ENCODE data around the gene CKAP4. TPM values are rescaled to one million over a fixed set of nuclear protein-coding genes. Genes with fewer than 3 reads are reported as not detected.

The CKAP4 gene
- total and polyA plus RNA-seq, 2 of the 13 experiments (the other 11 are each of a cell fraction or from before 2014, with no cell fraction given): 39.2 to 70.2 TPM

DNA sequence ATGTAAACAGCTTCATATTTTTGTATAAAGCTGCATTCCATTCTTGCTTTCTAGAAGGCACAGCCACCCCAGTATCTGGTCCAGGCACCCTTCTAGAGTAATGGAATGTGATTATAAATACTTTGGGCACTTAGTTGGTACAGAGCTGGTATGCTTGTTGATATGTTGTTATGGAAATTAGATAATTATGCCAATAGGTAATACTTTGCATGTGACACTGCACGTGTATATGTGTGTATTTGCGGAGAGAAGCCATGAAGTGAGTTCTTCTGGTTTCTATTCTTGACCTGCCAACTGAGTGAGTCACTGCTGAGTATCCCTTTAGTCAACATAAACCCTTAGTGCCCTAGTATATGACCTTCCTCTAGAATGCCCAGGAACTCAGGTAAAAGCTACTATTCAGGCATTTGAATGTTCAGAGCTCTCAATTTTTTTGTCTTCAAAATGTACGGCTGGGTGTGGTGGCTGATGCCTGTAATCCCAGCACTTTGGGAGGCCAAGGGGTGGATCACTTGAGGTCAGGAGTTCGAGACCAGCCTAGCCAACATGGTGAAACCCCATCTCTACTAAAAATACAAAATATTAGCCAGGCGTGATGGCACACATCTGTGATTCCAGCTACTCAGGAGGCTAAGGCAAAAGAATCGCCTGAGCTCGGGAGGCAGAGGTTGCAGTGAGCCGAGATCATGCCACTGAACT, 48.5 kb upstream of the CKAP4 start (continued):
- TF ChIP-seq, protein P1, sequence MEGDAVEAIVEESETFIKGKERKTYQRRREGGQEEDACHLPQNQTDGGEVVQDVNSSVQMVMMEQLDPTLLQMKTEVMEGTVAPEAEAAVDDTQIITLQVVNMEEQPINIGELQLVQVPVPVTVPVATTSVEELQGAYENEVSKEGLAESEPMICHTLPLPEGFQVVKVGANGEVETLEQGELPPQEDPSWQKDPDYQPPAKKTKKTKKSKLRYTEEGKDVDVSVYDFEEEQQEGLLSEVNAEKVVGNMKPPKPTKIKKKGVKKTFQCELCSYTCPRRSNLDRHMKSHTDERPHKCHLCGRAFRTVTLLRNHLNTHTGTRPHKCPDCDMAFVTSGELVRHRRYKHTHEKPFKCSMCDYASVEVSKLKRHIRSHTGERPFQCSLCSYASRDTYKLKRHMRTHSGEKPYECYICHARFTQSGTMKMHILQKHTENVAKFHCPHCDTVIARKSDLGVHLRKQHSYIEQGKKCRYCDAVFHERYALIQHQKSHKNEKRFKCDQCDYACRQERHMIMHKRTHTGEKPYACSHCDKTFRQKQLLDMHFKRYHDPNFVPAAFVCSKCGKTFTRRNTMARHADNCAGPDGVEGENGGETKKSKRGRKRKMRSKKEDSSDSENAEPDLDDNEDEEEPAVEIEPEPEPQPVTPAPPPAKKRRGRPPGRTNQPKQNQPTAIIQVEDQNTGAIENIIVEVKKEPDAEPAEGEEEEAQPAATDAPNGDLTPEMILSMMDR (CRISPR knock-in tag; IDR thresholded peaks at IDR 0.05): no peak
- TF ChIP-seq, protein P2, sequence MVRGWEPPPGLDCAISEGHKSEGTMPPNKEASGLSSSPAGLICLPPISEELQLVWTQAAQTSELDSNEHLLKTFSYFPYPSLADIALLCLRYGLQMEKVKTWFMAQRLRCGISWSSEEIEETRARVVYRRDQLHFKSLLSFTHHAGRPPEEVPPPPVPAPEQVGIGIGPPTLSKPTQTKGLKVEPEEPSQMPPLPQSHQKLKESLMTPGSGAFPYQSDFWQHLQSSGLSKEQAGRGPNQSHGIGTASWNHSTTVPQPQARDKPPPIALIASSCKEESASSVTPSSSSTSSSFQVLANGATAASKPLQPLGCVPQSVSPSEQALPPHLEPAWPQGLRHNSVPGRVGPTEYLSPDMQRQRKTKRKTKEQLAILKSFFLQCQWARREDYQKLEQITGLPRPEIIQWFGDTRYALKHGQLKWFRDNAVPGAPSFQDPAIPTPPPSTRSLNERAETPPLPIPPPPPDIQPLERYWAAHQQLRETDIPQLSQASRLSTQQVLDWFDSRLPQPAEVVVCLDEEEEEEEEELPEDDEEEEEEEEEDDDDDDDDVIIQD (CRISPR knock-in tag; IDR thresholded peaks at IDR 0.05; ENCODE audit: low read depth): no peak
- TF ChIP-seq TBX3 (IDR thresholded peaks at IDR 0.05; ENCODE audit: borderline replicate concordance): no peak
- no peak for TF ChIP-seq FOXJ3 (CRISPR knock-in tag; IDR thresholded peaks at IDR 0.05; ENCODE audit: borderline replicate concordance)
- no peak for TF ChIP-seq REL (CRISPR knock-in tag; conservative IDR thresholded peaks at IDR 0.05)
- no peak for TF ChIP-seq ATM (IDR thresholded peaks at IDR 0.05; ENCODE audit: borderline replicate concordance)
- TF ChIP-seq ZSCAN22 (CRISPR knock-in tag; IDR thresholded peaks at IDR 0.05): no peak
- TF ChIP-seq ZNF589 (CRISPR knock-in tag; conservative IDR thresholded peaks at IDR 0.05): no peak
- no peak for TF ChIP-seq ZNF3 (CRISPR knock-in tag; IDR thresholded peaks at IDR 0.05)
- TF ChIP-seq MAFF (IDR thresholded peaks at IDR 0.05; ENCODE audit: low read depth, low read length): 0 out of 2 replicates have a peak, but pooled peaks have one; percentile 12
- TF ChIP-seq, protein P3, sequence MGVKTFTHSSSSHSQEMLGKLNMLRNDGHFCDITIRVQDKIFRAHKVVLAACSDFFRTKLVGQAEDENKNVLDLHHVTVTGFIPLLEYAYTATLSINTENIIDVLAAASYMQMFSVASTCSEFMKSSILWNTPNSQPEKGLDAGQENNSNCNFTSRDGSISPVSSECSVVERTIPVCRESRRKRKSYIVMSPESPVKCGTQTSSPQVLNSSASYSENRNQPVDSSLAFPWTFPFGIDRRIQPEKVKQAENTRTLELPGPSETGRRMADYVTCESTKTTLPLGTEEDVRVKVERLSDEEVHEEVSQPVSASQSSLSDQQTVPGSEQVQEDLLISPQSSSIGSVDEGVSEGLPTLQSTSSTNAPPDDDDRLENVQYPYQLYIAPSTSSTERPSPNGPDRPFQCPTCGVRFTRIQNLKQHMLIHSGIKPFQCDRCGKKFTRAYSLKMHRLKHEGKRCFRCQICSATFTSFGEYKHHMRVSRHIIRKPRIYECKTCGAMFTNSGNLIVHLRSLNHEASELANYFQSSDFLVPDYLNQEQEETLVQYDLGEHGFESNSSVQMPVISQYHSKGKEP (CRISPR knock-in tag; IDR thresholded peaks at IDR 0.05): no peak
- no peak for TF ChIP-seq ZKSCAN8 (CRISPR knock-in tag; IDR thresholded peaks at IDR 0.05; ENCODE audit: borderline replicate concordance)
- TF ChIP-seq SCMH1 (CRISPR knock-in tag; IDR thresholded peaks at IDR 0.05; ENCODE audit: borderline replicate concordance): no peak
- no peak for TF ChIP-seq SNAI1 (CRISPR knock-in tag; IDR thresholded peaks at IDR 0.05; ENCODE audit: borderline replicate concordance)
- TF ChIP-seq, protein P4, sequence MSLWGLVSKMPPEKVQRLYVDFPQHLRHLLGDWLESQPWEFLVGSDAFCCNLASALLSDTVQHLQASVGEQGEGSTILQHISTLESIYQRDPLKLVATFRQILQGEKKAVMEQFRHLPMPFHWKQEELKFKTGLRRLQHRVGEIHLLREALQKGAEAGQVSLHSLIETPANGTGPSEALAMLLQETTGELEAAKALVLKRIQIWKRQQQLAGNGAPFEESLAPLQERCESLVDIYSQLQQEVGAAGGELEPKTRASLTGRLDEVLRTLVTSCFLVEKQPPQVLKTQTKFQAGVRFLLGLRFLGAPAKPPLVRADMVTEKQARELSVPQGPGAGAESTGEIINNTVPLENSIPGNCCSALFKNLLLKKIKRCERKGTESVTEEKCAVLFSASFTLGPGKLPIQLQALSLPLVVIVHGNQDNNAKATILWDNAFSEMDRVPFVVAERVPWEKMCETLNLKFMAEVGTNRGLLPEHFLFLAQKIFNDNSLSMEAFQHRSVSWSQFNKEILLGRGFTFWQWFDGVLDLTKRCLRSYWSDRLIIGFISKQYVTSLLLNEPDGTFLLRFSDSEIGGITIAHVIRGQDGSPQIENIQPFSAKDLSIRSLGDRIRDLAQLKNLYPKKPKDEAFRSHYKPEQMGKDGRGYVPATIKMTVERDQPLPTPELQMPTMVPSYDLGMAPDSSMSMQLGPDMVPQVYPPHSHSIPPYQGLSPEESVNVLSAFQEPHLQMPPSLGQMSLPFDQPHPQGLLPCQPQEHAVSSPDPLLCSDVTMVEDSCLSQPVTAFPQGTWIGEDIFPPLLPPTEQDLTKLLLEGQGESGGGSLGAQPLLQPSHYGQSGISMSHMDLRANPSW (CRISPR knock-in tag; IDR thresholded peaks at IDR 0.05; ENCODE audit: borderline replicate concordance): no peak
- TF ChIP-seq, protein P5, sequence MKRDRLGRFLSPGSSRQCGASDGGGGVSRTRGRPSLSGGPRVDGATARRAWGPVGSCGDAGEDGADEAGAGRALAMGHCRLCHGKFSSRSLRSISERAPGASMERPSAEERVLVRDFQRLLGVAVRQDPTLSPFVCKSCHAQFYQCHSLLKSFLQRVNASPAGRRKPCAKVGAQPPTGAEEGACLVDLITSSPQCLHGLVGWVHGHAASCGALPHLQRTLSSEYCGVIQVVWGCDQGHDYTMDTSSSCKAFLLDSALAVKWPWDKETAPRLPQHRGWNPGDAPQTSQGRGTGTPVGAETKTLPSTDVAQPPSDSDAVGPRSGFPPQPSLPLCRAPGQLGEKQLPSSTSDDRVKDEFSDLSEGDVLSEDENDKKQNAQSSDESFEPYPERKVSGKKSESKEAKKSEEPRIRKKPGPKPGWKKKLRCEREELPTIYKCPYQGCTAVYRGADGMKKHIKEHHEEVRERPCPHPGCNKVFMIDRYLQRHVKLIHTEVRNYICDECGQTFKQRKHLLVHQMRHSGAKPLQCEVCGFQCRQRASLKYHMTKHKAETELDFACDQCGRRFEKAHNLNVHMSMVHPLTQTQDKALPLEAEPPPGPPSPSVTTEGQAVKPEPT (CRISPR knock-in tag; IDR thresholded peaks at IDR 0.05; ENCODE audit: low read depth): no peak
- TF ChIP-seq ZKSCAN1 (IDR thresholded peaks at IDR 0.05; ENCODE audit: low read length): no peak
- TF ChIP-seq ZNF24 (IDR thresholded peaks at IDR 0.05): no peak
- TF ChIP-seq ZSCAN20 (CRISPR knock-in tag; IDR thresholded peaks at IDR 0.05; ENCODE audit: borderline replicate concordance): no peak
- TF ChIP-seq ZNF331 (CRISPR knock-in tag; IDR thresholded peaks at IDR 0.05): no peak

All from HepG2 (cell line).